ENCODE data around the gene OLA1. TPM values are rescaled to one million over a fixed set of nuclear protein-coding genes. Genes with fewer than 3 reads are reported as not detected.

Gene OLA1
- total RNA-seq, 4 donors from 2014 or later: 40.4 to 54.1 (median 50.6) TPM

GRCh38 chr2:174035981-174036742, 212.2 kb downstream of the OLA1 start:
- no peak for ATAC-seq (ENCODE audit: low FRiP score)
- no peak for DNase-seq (ENCODE audit: low spot score)
- TF ChIP-seq, protein P1, sequence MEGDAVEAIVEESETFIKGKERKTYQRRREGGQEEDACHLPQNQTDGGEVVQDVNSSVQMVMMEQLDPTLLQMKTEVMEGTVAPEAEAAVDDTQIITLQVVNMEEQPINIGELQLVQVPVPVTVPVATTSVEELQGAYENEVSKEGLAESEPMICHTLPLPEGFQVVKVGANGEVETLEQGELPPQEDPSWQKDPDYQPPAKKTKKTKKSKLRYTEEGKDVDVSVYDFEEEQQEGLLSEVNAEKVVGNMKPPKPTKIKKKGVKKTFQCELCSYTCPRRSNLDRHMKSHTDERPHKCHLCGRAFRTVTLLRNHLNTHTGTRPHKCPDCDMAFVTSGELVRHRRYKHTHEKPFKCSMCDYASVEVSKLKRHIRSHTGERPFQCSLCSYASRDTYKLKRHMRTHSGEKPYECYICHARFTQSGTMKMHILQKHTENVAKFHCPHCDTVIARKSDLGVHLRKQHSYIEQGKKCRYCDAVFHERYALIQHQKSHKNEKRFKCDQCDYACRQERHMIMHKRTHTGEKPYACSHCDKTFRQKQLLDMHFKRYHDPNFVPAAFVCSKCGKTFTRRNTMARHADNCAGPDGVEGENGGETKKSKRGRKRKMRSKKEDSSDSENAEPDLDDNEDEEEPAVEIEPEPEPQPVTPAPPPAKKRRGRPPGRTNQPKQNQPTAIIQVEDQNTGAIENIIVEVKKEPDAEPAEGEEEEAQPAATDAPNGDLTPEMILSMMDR (IDR thresholded peaks at IDR 0.05): no peak

DNA sequence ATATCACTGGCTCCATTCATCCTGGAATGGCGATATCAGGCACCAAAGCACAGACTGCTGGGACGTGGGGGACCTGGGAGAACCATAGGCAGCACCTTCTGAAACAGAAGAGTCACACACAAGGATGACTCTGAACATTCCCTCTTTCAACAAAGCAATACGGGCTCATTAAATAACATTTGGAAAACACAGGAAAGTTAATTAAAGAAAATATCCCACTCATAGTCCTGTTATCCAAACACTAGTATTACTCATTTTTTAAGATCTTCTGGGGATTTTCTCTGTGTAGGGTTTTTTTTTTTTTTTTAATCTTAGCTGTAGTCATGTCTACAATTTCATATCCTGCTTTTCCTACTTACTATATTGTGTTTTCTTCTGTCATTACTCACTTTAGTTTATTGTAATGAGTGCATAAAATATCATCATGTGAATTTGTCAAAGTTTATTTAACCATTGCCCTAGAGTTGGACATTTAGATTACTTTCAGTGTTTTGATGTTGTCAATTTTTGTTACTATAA, 213.2 kb downstream of the OLA1 start:
- no peak for ATAC-seq (ENCODE audit: low FRiP score)
- DNase-seq (ENCODE audit: low spot score): no peak
- TF ChIP-seq, protein P1 (IDR thresholded peaks at IDR 0.05): no peak

- no peak for DNase-seq (ENCODE audit: low spot score)
- no peak for ATAC-seq (ENCODE audit: low FRiP score)
- TF ChIP-seq, protein P1 (IDR thresholded peaks at IDR 0.05): no peak
These were observed 215.2 kb downstream of the OLA1 start for GRCh38 chr2:174033163-174033550.

GRCh38 chr2:174031226-174031625, 217.1 kb downstream of the OLA1 start:
- DNase-seq (ENCODE audit: low spot score) (no peak), ATAC-seq (ENCODE audit: low FRiP score) (no peak)
- TF ChIP-seq, protein P1 (IDR thresholded peaks at IDR 0.05): no peak

DNA sequence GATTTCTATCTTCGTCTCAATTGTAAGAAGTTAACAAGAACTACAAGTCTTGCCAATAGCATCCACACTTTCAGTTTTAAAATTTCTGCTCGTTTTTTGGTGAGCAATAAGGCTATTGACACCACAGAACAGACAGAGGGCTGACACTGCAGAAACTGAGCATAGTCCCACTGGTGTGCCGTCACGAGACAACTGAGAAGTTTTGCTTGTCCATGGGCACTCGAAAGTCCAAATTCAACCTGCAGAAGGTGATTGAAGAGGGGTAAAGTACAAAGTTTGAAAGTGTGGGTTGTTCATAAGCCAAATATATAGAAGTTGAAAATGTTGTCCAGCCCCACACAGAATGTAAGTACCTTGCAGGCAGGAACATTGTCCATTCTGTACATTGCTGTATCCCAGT, 219.4 kb downstream of the OLA1 start:
- no peak for ATAC-seq (ENCODE audit: low FRiP score)

GRCh38 chr2:174027956-174028355, 220.4 kb downstream of the OLA1 start:
- TF ChIP-seq, protein P1 (IDR thresholded peaks at IDR 0.05): no peak
- ATAC-seq (ENCODE audit: low FRiP score): no peak
- DNase-seq (ENCODE audit: low spot score): no peak

More for the DNA sequence above, 219.4 kb downstream of the OLA1 start:
- DNase-seq (ENCODE audit: low spot score): no peak
- TF ChIP-seq, protein P1 (IDR thresholded peaks at IDR 0.05): no peak
